Hematopoietic multipotent progenitor cell treated with erythropoietin and hydrocortisone succinate and interleukin-3 and kit ligand, for 6 days (in vitro differentiated cells): ENCODE results near the gene CFAP43.

Experiments
- DNase-seq: peaks from one replicate; pipeline ENCODE4 v3.0.0-alpha.2; 2015

CFAP43 gene, protein sequence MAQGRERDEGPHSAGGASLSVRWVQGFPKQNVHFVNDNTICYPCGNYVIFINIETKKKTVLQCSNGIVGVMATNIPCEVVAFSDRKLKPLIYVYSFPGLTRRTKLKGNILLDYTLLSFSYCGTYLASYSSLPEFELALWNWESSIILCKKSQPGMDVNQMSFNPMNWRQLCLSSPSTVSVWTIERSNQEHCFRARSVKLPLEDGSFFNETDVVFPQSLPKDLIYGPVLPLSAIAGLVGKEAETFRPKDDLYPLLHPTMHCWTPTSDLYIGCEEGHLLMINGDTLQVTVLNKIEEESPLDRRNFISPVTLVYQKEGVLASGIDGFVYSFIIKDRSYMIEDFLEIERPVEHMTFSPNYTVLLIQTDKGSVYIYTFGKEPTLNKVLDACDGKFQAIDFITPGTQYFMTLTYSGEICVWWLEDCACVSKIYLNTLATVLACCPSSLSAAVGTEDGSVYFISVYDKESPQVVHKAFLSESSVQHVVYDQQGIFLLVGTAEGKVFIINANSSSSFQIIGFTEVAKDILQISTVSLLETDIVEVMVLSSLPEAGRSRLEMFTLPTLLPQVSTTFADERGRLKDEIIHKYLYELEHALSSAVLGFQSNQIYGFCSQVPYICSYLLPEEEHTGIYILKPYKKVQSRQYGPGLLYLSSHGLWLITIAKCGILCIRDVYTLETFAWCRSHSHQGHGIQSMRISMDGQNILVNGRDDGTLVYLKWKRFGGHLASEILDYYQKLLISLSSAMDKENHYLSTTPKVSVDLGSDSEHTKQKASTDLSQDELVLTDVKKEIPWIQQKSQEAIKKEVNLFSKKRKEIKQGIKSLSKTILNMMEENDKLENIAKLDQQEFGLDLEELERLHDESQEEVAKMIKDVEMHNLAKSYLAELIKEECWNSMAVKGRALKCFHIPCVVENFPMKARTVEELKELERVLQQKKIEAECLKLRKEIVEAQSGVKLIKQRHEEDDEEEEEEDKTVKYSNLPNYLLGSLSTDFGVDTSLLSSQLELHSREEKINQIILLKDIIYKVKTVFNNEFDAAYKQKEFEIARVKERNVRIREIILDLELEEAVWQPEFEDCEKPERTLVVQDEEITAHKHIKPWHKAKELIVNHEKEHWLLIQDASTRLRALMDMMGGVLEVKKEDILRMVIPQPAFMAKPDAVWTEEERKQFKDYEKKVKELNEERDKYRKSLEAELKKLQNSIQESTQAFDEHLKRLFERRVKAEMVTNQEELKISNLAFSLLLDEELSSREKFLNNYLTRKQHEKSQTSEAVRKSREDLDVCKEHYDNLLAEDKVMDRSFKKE (N-terminal part only)

DNA sequence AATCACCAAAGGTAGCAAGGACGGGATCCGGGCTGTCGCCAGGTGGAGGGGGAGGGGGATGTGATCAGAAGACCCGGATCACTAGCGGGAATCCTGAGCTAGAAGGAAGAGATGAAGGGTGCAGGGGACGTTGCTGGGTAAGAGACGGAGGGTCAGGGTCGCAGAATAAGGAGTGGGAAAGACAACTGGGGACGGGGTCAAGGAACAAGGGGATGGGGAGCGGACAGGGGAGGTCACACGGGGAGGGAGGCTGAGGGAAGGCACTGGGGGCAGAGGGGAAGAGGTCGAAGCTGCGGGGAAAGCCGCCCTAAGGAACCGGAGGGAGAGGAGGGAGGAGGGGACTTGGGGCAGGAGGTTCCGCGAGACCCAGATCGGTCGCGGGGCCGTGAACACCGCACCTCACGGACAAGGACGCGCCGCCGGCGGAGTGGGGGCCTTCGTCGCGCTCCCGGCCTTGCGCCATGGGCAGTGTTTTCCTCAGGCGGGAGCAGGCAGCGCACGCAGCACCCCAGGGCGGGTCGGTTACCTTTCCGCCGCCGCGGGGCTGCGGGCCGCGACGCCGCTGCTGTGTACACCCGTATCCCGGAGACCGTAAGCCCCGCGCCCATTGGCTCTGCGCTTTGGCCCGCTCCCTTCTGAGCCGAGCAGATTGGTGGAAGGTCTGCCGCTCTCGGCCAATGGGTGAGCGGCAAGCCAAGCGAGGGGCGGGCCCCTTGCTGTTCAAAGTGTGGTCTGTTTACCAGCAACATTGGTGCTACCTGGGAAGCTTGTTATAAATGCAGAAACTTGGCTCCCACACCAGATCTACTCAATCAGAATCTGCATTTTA lies at the start of gene CFAP43:
Gene CFAP43, minus strand, starts transcription at position 581 of the 829 bp plus-strand sequence. Its CDS starts 118 bp downstream, at position 463.
- DNase-seq: peak; percentile 98

DNA sequence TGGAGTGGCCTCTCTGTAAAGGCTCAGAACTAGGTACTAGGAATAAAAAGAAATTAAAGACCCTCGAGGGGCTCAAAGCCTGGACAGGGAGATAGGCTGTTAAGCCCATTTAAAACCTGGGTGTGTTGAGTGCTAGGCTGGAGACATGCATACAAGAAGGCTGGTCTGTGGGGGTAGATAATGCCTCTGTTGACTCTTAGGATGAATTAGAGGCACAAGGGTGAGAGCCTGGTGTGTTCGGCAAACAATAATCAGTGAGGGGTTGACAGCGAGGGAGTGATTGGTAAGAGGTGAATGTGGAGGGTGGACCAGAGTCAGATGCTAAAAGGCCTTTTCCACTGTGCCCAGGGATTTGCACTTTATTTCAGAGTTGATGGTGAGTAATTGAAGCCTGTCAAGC lies 49.5 kb upstream of the CFAP43 start:
- DNase-seq: no peak

DNA sequence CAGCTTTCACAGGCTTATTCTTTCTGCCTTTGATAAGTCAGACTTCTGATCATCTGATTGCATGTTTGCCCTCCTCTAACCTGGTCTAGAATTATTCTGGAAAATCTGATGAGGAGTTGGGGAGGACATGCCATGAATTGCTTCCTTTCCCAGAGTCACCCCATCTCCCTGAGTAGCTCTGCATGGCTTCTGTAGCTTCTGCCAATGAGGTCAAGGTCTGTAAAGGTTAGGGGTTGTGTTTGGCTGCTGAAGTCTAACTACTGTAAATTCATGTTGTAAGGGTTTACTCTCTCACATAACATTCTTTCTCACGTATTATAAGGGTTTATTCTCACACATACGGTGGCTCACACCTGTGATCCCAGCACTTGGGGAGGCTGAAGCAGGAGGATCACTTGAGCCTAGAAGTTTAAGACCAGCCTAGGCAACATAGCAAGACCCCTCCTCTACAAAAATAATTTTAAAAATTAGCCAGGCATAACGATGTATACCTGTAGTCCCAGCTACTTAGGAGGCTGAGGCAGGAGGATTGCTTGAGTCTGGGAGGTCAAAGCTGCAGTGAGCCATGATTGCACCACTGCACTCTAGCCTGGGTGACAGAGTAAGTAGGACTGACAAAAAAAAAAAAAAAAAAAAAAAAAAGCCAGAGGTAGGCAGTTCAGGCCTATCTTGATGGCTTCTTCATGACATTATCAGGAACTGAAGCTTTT lies 47.5 kb upstream of the CFAP43 start:
- no peak for DNase-seq

DNA sequence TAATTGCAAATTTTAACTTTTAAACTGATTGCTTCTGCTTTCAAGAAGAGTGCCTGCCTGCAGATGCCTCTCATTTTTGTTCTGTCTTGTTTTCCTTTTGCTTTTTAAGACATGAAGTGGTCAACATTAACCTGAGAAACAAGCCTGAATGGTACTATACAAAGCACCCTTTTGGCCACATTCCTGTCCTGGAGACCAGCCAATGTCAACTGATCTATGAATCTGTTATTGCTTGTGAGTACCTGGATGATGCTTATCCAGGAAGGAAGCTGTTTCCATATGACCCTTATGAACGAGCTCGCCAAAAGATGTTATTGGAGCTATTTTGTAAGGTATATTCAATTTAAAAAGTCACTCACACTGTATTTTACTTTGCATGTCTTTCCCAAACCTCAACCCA lies 45.6 kb upstream of the CFAP43 start:
- DNase-seq: no peak

DNA sequence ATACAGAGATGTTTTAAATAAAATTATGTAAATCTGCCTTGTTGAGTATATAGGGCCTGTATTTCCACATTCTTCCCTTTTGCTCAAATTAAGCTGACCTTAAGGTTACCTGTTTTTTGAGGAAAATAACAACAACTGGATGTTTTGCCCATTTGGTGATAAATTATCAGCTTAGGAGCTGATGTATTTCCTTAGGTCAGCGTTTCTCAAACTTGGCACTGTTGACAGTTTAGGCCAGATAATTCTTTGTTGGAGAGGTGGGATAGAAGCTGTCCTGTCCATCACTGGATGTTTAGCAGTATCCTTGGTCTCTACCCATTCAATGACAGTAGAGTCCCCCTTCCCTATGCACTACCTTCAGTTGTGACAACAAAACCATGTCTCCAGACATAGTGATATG lies 44.0 kb upstream of the CFAP43 start:
- no peak for DNase-seq

DNA sequence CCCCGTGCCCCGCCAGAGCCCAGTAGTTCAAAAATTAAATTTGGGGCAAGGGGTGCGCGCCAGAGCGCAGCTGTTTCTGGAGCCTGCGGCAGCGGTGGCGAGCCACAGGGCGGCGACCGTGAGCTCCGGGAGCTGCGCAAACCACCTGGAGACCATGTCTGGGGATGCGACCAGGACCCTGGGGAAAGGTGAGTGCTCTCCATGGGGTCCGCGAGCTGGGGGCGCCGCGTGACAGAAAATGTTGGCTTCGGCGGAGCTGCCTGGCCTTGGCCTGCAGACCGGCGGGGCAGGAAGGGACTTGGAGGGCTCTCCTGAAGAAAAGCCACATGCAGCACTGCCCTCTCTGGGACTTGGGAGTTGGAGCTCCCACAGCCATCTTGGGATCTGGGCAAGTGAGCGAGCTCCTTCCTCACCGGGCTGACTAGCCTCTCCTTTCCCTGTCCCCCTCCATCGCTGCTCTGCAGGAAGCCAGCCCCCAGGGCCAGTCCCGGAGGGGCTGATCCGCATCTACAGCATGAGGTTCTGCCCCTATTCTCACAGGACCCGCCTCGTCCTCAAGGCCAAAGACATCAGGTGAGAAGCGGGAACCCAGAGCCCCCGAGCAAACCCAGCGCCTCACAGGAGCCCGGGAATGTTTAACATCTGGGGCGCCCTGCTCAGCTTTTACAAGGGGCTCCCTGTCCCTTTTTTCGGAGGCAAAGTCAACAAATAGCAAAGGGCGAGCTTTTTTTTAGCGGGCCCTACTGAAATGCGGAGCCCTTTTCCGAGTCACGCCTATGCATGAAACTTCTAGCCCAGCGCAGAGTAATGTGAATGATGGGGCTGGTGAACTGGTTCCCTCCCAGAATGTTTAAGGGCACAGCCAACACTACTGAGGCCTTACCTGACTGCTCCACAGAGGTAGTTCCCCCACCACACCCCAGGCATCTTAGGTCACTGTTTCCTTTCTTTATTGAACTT lies 42.9 kb upstream of the CFAP43 start:
- DNase-seq: peak; percentile 67

DNA sequence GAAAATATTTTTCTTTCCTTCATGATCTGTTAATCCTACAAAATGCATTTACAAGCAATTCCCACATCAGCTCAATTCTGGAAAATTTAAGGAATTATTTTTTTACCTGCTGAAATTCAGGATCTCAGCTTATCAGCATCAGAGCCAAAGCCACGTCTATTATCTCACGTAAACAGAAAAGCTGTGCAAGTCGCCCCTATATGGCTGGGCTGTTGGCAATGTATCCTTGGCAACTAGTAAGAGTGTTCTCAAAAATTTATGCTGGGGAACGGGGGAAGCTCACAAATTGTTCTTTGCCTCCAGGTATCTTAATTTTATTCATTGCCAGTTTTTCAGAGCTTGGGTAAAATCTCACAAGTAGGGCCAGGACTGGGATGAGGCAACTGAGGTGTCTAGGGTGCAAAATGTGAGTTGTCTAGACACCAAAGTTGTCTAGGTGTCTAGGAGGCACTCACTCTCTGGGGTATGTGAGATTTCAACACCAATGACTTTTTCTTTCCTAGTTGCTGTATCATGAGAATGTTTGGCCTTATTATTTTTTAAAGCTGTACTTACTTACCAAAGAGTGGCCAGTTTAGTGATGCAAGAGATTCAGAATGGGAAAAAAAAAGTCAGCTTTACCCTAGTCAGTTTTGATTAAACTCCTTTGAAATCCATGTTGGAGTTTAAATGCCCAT lies 41.9 kb upstream of the CFAP43 start:
- peak; percentile 61 for DNase-seq

DNA sequence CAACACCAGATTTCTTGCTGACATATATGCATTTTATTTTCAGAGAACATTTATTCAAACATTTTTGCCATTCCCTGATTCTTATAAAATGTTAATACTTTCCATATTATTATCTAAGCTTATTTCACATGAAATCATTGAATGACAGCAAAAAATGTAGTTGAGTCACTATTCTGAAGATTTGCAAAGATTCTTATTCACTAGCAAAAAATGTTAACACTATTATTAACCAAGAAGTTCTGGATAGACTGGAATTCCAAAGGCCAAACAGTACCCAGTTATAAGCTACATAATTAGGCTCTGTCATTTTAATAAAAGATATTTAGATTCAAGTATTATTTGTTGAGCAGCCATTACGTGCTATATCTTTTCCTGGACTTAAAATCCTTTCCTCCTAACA lies 41.1 kb upstream of the CFAP43 start:
- DNase-seq: no peak

DNA sequence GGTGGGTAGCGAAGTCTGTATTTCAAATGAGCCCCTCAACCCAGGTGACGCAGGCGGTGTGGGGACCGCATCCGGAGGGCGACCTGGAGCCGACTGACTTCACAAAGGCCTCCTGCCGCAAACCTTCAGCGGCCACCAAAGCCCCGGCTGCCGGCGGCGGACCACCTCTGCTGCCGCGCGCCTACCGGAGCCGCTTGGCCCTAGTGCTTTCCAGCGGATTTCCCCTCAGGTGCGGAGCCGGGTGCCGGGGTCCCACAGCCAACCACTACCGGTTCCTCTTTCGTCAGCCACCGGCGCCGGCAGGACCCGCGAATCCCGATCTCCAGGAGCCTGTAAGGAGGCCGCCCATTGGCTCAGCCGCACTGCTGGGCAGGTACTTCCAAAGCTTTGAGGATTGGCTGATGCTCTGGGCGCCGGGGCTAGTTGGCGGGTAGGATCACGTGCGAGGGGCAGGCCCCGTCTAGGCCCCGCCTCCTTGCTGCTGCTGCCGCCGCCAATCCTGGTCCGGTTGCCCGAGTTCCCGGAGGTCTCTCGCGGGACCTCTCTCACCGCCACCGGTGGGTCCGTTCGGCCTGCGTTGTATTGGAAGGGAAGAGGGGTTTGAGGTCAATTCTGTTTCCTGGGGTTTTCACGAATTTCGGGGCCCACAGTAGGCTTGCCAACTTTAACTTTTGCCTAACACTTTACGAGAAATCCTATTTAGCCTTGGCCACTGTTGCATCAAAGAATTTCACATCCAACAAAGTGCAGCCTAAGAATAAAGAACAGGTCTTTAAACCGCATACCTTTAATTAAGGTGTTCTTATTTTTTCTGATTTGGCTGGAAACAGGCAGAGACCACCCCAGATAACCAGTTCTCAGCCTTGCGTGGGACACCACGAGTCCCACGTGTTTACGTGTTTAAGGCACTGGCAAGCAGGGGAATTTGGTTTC lies 36.8 kb upstream of the CFAP43 start, which contains the start of gene GSTO2:
Gene GSTO2, plus strand, starts transcription at position 472 of the 933 bp plus-strand sequence. CDS start 5,732 bp downstream, outside the sequence.
- peak; percentile 99 for DNase-seq

DNA sequence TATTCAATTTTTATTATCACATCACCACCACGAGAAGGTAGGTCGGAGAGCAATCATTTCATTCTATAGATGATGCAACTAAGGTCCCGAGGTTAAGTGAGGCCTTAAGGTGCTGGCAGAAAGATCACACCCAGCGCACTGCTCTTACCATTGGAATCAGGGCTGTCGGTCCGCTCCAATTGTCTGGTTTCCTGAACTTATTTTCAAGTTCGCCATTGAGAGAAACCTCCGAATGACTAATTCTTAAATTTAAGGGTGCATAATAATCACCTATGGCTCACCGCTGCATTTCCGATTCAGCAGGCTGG lies 36.2 kb upstream of the CFAP43 start:
- DNase-seq: peak; percentile 58

DNA sequence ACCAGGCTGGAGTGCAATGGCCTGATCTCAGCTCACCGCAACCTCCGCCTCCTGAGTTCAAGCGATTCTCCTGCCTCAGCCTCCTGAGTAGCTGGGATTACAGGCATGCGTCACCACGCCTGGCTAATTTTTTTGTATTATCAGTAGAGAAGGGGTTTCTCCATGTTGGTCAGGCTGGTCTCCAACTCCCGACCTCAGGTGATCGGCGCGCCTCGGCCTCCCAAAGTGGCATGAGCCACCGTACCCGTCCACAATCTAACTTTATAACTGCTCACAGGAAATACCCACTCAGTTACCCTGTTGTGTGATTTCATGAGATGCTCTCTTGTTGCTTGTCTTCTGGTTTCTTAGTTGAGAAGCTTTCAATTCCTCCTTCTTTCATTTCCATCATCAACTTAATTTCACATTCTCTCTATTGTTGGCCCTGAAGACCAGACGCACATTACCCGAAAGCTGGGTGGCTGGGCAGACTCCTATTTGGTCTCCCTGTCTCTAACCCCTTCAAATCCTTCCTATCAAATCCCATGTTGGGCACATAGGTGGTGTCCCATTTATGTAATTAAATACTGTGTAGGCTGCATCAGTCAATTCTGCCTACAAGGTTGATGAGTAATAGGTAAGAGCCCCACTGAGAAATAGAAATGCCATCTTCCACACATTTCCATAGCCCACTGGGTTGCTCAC lies 35.7 kb upstream of the CFAP43 start:
- no peak for DNase-seq

DNA sequence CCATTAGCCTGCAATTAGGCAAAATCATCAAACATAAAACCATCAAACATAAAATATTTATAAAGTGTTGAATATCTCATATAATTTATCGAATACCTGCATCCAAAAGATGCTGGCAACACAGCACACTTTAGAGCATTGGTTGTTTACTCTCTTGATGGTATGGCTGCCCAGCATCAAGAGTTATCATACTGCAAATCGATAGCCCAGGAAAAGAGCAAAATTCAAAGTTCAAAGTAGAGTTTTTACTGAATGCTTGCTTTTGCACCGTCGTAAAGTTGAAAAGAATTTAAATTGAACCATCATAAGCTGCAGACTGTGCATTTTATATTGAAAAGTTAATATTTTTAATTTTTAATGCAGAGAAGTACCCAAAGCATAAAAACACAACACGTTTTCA lies 32.6 kb upstream of the CFAP43 start:
- DNase-seq: no peak

DNA sequence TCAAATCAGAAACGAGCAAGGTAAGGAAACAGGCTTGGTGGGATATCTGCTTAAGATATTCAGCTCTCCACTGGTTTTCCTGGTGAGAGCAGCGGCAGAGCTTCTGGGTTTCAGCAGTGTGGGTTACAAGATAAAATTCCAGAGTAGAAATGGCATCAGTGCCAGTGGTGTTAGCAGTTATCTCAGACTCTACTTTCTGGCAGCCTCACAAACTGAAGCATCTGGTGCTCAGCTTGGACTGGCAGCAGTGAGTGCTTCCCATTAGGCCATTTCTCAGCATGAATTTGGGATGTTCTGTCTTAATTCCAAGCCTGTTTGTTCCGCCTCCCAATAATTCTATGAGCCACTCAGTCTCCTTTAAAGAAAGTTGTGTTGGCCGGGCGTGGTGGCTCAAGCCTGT lies 29.9 kb upstream of the CFAP43 start:
- DNase-seq: peak; percentile 50

DNA sequence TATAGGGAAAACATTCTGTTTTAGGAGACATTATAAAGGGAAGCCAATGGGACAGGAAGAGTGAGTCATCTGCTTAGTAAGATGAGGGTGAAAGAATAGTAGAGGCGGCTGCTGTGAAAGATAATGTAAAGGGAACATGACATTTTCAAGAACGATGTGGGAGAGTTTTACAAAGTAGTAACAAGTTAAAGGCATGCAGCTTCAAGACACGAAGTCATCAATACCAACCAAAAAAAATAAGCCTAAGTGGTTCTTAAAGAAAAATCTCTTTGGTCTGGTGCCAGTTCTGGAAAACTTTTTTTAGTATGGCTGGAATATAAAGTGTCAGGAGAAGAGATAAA lies 28.6 kb upstream of the CFAP43 start:
- peak; percentile 77 for DNase-seq

DNA sequence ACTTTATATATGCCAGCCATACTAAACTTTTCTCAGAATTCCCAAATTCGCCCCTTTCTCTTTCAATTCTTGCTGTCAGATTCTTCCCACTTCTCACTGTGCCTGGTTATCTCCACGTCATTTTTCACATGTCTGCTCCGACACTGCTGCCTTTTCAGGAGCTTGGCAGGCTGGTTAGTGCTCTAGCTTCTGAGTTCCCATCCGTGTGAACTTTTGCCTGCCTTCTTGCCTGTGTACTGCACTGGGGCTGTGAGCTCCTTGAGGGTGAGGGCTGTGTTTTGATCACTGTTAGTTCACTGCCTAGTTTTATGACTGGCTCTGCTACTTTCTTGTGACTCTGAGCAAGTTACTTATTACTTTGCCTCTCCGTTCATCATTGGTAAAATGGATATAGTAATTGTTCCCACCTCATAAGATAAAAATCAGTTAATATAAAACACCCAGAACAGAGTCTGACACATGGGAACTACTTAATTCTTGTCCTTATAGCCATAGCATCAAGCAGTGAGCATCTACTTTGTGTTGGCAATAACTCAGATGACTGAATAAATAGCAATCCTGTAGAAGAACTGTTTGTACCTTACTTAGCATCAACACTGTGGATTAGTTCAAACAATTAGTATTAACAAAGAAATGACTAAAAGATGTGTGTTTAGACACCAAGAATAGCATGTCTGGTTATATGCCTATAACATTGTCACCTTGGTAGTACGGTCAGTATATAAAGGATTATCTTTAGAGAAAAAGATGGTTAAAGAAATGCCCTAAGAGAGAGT lies 28.0 kb upstream of the CFAP43 start:
- peak; percentile 14 for DNase-seq

DNA sequence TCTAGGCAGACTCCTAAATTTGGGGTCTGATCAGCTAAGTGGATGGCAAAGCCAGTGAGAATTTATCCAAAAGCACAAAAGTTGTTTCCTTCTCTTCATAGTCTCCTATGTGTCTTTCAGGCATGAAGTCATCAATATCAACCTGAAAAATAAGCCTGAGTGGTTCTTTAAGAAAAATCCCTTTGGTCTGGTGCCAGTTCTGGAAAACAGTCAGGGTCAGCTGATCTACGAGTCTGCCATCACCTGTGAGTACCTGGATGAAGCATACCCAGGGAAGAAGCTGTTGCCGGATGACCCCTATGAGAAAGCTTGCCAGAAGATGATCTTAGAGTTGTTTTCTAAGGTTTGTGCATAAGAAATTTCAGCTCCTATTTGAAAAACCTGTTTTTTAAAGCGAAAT lies 27.3 kb upstream of the CFAP43 start:
- no peak for DNase-seq

DNA sequence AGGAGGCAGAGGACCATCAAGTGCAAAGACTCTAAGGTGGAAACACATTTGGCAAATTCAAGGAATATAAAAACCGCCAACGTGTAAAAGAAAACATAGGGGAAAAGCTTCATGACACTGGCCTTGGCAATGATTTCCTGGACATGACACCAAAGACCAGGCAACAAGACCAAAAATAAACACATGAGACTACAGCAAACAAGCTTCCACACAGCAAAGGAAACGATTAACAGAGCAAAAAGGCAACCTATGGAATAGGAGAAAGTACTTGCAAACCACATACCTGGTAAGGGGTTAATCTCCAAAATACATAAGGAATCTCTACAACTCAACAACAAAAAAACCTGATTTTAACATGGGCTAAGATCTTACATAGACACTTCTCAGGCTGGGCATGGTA lies 26.0 kb upstream of the CFAP43 start:
- no peak for DNase-seq
